HG02938 (cell line): Measurements from ENCODE around the gene PSMD12.
A peak's percentile ranks its signal among the peaks of the same experiment; 100 is the strongest.
"Not testable (repeated sequence)": the region's sequence is repeated elsewhere in the genome, so short reads cannot be mapped to it uniquely, and the experiment has no call there.

Source experiments
- ATAC-seq: cut with Tn5 transposase; IDR thresholded peaks from one replicate; pipeline ENCODE4 v1.9.1; 2021; ENCODE audit warnings: mild to moderate bottlenecking, moderate library complexity; ENCODE audit not compliant: unreplicated experiment

Gene PSMD12

DNA sequence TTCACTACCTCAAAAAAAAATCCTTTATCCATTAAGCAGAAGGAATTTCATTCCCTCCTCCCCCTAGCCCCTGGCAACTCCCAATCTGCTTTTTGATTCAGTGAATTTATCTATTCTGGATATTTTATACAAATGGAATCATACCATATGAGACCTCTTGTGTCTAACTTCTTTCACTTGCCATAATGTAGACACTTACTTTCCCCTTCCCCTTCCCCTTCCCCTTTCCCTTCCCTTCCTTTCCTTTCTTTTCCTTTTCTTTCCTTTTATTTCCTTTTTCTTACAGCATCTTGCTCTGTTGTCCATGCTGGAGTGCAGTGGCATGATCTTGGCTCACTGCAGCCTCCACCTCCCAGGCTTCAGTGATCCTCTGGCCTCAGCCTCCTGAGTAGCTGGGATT, 50.5 kb downstream of the PSMD12 start:
- no peak for ATAC-seq

DNA sequence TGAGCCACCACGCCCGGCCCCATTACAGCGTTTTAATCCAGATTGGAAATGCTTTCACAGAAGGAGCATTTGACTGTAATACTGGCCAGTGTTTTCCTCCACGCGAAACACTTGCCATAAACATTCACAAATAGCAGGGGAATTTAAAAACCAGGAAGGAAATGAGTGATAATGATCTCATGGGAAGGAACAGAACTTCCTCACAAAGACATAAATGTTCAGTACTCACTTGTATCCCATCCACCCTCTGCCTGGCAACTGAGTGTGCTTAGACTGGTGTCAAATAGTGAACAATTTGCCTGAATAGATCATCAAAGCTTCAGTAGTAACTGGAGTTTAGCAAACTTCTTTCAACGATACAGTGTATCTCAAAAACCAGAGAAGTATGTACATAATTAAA, 54.1 kb downstream of the PSMD12 start:
- ATAC-seq: no peak

DNA sequence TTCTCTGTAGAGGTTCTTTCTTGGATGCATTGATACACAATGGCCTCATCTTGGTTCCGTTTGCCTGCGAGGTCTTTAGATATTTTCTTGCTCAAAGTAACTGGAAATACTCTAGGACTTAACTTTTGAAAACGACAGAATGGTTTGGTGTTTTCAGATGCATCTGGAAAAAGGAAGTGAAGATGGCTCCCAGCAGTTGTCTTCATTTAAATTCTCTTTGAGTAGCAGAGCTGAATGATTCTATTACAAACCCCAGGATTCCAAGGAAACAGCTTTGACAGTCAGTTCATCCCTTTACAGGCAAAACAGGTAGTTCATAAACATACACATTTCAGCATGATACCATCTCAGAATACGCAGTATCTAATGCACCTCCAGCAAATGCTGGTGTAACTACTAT, 54.8 kb downstream of the PSMD12 start:
- no peak for ATAC-seq

DNA sequence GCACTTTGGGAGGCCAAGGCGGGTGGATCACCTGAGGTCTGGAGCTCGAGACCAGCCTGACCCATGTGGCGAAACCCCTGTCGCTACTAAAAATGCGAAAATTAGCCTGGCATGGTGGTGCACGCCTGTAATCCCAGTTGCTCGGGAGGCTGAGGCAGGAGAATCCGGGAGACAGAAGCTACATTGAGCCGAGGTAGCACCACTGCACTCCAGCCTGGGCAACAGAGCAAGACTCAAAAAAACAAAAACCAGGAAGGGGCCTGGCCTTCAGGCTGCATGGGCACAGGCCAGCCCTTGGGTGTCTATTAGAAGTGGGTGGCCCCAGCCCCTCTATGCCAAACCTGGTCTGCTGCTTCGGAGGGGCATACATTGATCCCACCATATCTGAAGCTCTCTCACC, 56.0 kb downstream of the PSMD12 start:
- no peak for ATAC-seq

DNA sequence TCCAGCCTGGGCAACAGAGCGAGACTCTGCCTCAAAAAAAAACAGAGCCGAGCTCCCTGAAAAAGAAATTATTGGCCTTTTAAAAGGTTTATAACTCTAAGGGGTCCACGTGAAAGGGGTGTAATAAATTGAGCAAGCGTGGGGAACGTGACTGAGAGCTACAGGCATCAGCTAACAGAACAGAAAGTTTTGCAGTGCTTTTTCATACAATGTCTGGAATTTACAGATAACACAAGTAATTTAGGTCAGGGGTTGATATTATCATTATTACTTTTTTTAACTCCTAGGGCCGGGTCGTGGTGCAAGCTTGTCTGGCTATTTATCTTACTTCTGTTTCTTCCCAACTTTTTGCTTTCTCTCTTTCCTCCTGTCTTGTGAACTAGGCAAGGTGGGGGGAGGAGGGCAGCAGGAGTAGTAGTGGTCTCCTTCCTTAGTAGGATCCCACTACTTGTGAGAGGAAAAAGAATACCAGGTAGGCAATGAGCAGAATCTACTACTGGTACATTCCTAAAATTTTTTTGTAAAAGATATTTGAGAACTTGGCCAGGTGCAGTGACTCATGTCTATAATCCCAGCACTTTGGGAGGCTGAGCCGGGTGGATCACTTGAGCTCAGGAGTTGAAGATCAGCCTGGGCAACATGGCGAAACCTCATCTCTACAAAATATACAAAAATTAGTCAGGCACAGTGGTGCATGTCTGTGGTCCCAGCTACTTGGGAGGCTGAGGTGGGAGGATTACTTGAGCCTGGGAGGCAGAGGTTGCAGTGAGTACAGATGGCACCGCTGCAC, 60.7 kb downstream of the PSMD12 start:
- ATAC-seq: not testable (repeated sequence)

DNA sequence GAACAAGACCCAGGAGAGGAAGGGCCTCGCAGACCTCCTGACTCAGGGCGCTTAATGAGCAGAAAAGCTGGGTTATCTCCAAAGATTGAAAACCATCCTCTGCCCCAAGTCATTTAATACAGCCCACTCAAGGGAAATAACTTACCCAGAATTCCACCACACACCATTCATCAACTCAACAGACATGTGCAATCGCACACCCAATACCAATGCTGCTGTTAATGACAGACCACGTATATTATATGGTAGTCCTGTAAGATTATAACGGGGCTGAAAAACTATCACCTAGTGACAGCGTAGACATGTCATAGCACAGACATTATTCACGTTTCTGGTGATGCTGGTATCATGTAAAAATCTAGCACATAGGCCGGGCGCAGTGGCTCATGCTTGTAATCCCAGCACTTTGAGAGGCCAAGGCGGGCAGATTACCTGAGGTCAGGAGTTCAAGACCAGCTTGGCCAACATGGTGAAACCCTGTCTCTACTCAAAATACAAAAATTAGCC, 68.9 kb downstream of the PSMD12 start:
- ATAC-seq: no peak

DNA sequence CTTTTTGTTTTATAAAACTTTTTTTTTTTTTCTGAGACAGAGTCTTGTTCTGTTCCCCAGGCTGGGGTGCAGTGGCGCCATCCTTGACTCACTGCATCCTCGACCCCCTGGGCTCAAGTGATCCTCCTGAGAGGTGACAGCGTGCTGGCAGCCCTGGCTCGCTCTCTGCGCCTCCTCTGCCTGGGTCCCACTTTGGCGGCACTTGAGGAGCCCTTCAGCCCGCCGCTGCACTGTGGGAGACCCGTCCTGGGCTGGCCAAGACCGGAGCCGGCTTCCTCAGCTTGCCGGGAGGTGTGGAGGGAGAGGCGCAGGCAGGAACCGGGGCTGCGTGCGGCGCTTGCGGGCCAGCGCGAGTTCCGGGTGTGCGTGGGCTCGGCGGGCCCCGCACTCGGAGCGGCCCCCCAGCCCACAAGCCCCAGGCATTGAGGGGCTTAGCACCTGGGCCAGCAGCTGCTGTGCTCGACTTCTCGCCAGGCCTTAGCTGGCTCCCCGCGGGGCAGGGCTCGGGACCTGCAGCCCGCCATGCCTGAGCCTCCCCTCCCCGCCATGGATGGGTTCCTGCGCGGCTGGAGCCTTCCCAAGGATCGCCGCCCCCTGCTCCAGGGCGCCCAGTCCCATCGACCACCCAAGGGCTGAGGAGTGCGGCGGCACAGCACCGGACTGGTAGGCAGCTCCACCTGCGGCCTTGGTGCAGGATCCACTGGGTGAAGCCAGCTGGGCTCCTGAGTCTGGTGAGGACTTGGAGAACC, 71.8 kb downstream of the PSMD12 start:
- ATAC-seq: no peak

DNA sequence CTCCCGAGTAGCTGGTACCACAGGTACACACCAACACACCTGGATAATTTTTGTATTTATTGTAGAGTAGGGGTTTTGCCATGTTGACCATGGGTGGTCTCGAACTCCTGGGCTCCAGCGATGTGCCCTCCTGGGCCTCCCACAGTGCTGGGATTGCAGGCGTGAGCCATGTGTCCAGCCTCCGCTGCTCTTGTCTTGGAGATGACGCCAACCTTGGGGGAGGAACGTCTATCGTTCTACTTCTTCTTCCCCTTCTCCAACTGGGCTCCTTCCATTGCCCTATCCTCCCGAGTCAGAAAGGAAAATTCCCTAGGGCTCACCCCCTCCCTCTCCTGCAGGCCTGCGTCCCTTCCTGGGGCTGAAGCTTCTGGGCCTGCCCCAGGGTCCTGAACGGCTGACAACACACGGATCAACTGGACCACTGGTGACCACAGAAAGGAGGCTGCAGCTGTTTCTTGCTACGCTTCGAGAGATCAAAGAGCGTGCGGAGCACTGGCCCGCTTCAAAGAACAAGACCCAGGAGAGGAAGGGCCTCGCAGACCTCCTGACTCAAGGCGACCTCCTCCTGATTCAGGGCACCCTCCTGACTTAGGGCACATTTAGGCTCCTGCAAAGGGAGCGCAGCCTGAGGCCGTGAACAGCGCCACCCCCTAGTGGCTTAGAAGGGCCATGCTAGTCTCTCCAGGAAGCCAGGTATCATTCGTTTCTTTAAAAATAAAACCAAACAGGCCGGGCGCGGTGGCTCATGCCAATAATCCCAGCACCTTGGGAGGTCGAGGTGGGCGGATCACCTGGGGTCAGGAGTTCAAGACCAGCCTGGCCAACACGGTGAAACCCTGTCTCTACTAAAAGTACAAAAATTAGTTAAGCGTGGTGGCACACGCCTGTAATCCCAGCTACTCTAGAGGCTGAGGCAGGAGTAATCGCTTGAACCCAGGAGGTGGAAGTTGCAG, 72.8 kb downstream of the PSMD12 start:
- peak; percentile 81 for ATAC-seq

DNA sequence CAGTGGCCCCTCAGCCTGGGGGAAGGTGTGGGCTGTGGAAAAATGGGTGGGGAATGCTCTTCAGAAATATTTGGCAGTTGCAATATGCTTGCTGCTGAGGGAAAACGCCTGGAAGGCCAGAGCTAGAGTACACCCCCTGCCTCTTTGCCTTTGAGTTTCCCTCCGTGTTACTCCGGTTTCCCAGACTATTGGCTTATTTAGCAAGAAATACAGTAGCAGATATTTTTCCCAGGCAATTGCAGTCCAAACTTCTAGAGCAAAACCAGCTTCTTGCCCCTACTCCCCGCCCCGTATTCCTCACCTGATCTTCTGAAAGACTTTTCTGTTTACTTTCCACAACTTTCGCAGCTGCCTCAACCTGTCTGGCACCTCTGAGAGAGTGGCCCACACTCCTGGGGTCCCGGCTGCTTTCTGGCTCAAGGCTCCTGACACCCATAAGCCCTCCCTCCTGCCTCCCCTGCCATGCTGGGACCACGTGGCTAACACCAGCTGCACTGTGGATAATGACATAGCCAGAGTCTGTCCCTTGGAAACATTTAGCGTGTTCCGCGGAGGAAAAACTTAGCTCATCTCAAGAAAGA, 75.6 kb downstream of the PSMD12 start:
- ATAC-seq: no peak

DNA sequence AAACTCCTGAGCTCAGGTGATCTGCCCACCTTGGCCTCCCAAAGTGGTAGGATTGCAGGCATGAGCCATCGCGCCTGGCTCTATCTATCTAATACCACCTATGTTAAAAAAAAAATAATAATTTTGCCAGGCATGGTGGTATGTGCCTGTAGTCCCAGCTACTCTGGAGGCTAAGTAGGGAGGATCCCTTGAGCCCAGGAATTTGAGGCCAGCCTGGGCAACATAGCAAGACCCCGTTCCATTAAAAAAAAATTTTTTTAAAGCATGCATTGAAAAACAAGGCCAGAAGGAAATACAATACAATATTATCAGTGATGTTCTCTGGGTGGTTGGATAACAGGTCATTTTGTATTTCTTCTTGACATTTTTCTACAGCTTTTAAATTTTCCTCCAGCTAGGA, 76.1 kb downstream of the PSMD12 start:
- ATAC-seq: no peak

DNA sequence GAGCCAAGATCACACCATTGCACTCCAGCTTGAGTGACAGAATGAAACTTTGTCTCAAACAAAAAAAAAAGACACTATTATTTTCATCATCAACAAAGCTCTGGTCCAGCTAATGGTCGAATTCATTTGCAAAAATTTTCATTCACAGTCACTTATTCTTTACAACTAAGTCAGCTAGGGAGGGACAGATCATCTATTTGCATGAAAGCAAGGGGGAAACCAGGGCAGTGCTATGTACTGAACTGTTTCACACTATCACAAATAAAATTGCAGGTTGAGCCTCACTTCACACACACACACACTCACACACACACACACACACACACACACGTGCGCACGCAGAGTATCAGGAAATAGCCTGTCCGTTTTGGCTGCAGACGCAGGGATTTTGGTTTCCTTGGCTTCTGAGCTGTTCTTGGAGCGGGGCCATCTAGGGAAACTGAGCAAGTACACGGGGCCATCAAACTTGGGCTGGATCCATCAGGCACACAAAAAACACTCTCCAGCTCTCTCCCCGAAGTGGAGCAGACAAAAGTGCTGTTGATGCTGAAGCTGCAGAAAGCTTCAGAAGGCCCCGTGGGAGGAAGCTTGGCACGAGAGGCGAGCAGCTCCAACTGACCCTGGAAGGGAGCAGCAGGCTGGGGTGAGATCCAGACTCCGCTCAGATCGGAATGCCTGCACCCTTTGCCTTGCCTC, 77.0 kb downstream of the PSMD12 start:
- no peak for ATAC-seq
